ENCODE results near the gene TTC21A. TPM values are rescaled to one million over a fixed set of nuclear protein-coding genes. Genes with fewer than 3 reads are reported as not detected.

The TTC21A gene
- total RNA-seq, 1 experiment from 2014 or later, result 0.95 TPM

DNA sequence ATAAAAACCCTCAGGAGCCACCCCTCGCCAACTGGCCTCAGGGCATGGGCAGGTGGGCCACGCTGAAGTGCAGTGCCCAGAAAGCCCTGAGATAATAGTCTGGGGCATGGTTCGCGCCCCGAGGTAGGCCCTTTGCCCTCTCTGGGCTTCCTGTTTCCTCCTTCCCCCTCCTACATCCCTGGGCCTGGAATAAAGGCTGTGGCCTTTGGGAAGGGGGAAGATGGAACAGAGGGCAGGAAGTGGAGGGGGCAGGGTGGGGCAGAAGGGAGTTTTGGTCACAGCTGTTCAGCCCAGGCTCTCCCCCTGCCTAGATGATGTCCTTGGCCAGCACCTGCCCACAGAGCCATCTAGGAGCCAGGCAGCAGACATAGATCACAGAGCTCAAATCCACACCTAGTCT is 34.6 kb downstream of the TTC21A start:
- DNase-seq (ENCODE audit: low read depth, low spot score), result no peak
- in situ Hi-C loops (cut with HindIII; ENCODE audit: low pct_unique_long_range_greater_than_20kb, low sequenced_read_pairs), result no loop called here

DNA sequence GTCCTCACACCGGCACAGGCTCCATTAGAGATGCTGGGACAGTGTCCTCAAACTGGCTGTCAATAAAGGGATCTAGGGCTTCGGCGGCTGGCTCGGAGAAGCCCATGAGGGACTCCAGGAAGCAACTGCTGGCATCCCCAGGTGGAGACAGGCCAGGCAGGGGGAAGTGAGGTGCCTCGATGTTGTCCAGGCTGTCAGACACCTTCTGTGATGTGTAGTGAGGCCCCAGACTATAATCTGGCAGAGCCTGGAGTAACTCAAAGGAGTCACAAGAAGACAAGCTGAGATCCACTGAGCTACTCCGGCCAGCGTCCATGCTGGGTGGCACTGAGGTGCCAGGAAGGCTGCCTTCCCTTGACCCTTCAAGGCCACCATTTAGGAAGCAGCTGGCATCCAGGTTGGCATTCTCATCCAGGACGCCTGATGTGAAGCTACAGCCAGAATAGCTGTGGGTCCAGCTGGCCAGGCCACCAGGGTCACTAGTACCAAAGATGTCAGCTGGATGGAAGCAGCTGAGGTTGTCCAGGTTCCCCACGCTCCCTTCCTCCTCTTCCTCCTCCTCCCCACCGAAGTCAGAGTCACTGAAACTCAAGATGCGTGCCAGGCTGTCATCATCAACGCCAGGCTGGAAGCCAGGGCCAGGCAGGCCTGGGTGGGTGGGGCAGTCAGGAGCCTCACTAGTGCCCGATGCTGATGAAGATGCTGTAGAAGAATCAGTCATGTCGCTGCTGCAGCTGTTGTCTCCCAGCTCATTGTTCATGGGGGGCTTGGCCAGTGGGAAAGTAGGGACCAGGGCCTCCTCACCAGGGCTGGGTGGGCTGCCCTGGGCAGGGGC is 35.8 kb downstream of the TTC21A start:
- in situ Hi-C loops (cut with HindIII; ENCODE audit: low pct_unique_long_range_greater_than_20kb, low sequenced_read_pairs), result no loop called here
- no peak for DNase-seq (ENCODE audit: low read depth, low spot score)

DNA sequence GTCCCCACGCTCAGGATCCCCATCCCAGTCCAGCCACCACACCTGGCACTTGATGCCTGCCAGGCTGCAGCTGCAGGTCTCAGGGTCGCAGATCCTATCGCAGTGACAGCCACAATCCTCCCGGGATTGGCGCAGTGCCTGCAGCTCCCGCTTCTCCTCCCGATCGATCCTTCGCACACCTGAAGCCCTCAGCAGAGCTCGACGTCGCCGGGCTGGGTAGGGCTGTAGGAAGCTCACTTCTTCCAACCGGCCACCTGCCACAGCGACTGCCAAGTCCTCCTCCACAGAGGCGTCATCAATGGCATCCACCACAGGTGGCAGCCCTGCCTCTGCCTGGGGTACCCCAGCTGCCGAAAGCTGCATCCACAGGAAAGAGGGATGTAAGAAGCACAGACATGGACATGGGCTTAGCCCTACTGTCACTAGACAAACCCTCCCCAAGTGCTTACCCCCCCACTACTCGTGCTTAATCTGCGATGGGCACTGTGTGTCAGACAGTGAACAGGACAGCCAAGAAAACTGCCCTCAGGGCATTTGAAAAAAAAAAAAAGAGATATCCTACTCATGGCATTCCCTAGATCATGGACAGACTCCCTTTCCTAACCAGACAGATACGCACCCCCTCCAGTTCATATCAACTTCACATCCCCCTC is 36.7 kb downstream of the TTC21A start:
- in situ Hi-C loops (cut with HindIII; ENCODE audit: low pct_unique_long_range_greater_than_20kb, low sequenced_read_pairs), result no loop called here
- no peak for DNase-seq (ENCODE audit: low read depth, low spot score)

DNA sequence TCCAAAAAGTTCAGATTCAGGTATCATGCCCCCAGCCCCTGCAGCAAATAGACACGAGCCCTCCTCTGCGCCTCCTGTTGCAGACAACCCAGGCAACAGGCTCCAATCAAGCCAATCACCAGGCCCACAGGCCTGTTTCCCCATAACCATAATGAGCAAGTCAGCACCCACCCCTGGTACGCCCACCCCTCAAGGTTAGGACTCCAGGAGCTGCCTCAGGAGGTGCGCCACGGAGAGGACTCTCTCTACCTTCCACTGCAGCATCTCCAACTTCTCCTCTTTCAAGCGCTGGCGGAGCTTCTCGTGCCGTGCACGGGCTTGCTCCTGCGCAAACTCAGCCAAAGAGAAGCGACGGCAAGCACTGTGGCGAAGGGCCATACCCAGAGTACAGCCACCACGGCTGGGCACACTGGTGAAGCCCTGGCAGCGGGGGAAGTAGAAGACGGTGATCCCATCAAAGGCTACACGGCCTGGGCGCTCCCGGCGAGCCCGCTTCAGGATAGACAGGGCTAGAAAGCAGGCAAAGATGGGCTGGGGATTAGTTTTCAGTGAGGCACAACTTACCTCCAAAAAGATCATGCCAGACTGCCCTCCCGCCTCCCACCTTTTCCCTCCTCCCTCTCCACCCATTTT is 37.4 kb downstream of the TTC21A start:
- DNase-seq (ENCODE audit: low read depth, low spot score), result no peak
- in situ Hi-C loops (cut with HindIII; ENCODE audit: low pct_unique_long_range_greater_than_20kb, low sequenced_read_pairs), result no loop called here

DNA sequence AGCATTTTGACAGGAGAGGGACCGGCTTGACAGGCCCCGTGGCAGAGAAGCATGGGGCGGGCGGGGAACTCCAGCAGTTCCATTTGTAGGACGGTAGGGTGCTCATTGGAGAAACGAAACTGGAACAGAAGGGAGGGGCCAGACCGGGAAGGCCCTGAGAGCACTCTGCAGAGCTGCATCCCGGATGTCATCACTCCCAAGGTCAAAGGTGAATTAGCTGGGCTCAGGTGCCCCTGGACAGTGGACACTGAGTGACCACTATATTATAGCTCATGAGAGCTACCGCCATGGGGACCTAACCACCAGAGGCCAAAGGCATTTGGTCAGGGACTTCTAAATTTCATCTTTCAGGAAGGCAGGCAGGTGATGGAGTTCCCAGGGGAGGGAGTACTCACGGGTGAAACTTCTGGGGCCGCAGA is 38.6 kb downstream of the TTC21A start:
- DNase-seq (ENCODE audit: low read depth, low spot score), result peak; percentile 55
- in situ Hi-C loops (cut with HindIII; ENCODE audit: low pct_unique_long_range_greater_than_20kb, low sequenced_read_pairs), result no loop called here

DNA sequence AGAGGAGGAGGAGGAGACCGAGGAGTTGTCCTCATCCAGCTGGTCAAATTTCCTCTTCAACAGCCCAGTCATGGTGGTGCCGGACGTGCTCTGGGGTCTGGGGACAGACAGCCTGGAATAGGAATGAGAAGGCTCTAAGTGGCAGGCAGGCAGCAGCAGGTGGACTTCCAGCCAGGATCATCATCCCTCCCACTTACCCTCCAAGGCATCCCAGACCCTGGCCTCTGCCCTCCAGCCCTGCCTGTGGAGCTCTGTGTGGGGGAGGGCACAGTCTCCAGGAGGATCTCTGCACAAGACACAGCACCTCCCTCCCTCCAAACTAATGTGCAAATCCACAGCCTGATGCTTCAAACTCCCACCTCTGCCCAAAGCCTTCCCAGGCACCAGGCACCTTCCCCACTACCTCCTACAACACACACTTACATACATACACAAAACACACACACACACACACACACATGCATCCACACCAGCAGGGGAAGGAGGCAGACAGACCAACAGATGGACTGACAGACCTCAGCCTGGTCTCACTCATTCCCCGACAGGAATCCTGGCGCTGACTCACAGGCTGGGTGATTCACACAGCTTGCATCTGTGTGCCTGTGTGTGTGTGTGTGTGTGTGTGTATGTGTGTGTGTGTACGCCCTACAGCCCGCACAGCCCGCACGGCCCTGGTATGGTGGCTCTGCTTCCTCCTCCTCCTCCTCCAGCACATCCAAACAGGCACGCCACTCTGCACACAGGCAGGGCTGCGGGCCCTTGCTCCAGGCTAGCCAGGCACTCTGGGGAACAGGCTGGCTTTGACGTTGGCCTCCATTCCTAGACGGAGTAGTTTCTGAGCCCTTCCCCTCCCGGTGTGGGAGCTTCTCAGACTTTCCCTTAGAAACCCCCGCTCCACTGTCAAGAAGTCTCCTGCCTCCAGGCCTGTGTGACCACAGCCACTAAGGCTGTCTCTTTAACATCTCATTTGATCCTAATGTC is 39.4 kb downstream of the TTC21A start:
- peak; percentile 45 for DNase-seq (ENCODE audit: low read depth, low spot score)
- in situ Hi-C loops (cut with HindIII; ENCODE audit: low pct_unique_long_range_greater_than_20kb, low sequenced_read_pairs), result no loop called here

DNA sequence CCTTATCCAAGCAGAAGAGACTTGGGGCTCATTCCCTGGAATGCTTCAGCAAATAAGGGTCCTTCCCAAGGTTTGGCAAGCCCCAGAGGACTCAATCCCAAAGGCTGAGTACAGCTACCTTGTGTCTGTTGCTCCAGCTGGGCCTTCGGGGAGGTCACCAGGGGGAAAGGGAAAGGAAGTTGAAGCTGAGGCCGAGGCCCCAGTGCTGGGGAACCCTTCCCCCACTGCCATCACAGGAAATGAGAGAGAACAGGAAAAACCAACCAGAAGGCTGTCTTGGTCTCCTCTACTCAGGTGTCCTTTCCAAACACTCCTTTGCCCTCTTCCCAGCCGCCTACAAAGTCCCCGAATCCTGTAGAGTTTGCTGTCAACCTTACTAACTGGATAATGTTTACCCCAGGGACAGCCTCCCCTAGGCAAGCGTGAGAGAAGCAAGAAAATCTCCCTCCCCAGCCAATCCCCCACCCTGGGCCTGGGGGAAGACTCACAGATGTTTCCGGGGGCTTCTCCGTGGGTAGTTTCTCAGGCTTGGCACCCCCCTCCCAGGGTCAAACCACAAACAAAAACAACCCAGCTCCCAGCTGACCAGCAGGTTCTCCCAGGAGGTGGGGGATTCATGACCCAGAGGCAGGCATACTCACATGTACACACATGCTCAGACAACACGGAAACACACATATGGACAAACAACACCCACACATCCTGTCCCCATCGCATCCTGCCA is 40.4 kb downstream of the TTC21A start:
- in situ Hi-C loops (cut with HindIII; ENCODE audit: low pct_unique_long_range_greater_than_20kb, low sequenced_read_pairs), result no loop called here
- DNase-seq (ENCODE audit: low read depth, low spot score), result no peak

DNA sequence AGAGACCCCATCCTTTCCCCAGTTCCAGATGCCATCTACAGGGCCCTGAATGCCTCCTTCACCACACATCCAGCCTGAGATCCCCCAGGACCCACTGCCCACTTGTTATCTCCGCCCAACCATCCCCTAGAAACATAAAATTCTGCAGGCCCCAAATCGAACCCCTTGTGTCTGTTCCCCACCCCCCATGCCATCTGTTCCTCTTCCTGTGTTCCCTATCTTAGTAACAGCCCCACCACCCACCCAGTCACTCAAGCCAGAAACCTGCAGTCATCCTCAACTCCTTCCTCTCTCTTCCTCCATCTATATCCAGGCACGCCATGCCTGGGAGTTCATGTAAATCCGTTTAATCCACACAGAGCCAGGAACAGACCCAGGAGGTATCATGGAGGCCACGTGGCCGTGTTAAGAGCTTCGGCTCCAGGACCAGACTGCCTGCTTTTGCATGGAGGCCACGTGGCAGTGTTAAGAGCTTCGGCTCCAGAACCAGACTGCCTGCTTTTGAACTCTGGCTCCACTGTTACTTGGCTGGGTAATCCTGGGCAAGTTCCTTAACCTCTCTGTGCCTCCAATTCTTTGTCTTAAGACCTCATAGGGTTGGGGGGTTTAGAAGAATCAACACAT is 41.1 kb downstream of the TTC21A start:
- no peak for DNase-seq (ENCODE audit: low read depth, low spot score)
- in situ Hi-C loops (cut with HindIII; ENCODE audit: low pct_unique_long_range_greater_than_20kb, low sequenced_read_pairs), result no loop called here

DNA sequence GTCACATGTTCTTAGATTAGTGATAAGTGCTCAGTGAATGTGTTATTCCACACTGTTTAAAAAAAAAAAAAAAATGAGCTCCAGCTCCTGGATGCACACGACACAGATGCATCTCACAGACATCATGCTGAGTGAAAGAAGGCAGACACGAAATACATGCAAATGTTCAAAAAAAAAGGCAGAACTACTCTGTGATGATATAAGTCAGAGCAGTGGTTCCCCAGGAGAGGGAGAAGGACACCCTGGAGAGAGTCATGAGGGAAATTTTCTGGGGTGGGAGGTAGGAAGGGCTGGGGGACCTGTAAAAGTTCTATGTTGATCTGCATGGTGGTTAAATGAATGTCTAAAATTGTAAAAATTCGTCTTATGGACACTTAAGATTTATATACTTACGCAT is 41.6 kb downstream of the TTC21A start:
- DNase-seq (ENCODE audit: low read depth, low spot score), result no peak
- in situ Hi-C loops (cut with HindIII; ENCODE audit: low pct_unique_long_range_greater_than_20kb, low sequenced_read_pairs), result no loop called here

DNA sequence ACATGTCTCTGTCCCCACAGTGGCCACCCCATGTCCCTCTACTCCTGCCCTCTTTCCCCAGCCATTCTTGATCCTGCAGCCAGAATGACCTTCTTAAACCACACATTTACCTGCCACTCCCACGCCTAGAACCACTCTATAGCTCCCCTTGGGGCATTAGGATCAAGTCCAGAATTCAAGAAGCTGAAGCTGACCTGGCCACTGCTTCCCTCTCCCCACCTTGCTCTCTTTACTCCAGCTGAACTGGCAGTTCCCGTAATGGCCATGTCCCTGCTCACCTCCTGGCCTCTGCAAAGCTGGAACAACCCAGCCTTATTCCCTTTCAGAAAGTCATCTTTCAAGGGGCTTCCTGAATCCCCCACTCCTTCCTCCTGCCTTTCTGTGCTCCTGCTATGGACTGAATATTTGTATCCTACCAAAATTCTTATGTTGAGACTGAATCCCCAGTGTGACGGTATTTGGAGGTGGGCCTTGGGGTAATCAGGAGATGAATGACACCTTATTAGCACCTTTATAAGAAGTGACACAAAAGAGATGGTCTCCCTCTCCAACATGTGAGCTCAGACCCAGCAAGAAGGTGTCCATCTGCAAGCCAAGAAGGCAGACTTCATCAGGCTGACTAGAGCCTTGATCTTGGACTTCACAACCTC is 42.1 kb downstream of the TTC21A start:
- in situ Hi-C loops (cut with HindIII; ENCODE audit: low pct_unique_long_range_greater_than_20kb, low sequenced_read_pairs), result no loop called here

DNA sequence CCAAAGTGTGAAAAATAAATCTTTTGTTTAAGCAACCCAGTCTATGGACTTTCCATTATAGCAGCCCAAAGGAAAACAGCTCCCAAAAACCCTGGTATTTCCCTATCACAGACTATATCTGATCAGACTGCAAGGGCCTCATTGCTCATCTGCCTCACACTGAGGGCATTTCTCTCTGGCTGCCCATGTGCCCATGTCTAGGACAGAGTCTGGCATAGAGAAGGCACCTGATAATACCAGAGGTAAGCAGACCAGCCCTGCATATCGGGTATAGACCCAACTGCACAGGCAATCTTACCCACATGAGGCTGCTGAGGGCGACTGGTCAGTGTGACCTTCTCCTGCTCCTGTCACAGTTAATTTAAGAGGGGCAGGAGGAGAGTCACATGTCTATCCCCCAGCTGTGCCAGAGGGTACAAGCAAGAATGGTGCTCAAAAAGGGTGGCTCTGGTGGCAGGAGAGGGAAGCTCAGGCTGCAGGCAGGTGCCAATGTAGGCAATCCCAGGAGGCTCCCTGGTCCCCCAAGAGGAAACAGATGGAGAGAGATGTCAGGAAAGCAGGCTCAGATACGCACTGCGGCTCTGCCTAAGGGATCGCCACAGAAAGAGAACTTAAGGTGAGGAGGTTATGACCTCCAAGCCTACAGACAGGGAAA is 42.8 kb downstream of the TTC21A start:
- no peak for DNase-seq (ENCODE audit: low read depth, low spot score)
- in situ Hi-C loops (cut with HindIII; ENCODE audit: low pct_unique_long_range_greater_than_20kb, low sequenced_read_pairs), result no loop called here

More for the DNA sequence above, 42.1 kb downstream of the TTC21A start:
- no peak for DNase-seq (ENCODE audit: low read depth, low spot score)

DNA sequence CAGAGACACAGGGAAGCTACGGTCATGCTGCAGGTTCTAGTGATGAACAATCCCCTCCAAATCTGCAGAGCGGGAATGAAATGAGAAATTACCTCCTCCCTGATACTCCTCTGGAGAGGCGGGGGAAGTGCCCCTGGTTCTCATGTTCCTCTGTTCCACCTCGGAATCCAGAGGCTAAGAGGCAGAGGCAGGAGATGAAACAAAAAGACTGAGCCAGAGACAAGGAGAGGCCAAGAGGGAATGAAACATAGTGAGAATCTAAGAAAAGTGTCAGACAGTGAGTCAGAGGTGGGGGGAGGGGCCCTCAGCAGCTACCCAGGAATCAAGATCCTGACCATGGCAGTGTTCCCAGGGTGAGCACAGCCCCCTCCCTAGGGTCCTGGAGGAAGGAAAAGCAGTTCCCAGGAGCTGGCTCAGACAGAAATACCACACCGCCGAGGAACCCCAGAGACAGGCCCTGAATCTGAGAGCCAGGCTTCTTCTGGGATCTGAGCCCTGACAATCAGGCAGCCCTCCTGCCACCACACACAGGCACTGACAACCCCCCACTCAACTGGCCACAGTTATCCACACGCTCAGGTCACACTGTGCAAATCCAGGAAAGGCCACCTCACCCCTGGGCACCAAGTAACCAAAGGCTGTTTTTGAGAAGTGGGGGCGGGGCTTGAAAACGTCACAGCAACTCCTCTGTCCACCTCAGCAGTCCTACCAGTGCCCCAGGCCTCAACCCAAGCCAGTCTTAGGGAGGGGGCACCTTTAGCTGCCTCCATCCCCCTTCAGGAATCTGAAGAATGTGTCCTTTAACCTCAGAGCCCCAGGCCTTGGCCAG is 43.5 kb downstream of the TTC21A start:
- in situ Hi-C loops (cut with HindIII; ENCODE audit: low pct_unique_long_range_greater_than_20kb, low sequenced_read_pairs), result no loop called here
- DNase-seq (ENCODE audit: low read depth, low spot score), result peak; percentile 51

DNA sequence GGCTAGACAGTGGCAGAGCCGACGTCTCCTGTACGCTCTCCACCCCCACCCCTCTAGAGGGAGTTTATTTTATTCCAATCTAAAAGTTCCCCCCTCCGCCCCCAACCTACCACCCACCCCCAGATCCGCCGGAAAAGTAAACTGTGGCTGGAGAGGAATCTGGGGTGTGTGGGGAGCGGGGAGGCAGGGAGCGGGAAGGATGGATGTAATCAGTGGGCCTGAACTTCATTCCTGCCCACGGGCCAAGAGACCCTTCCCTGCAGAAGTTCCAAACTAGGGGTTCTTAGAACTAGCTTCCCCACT is 46.4 kb downstream of the TTC21A start:
- DNase-seq (ENCODE audit: low read depth, low spot score), result no peak
- in situ Hi-C loops (cut with HindIII; ENCODE audit: low pct_unique_long_range_greater_than_20kb, low sequenced_read_pairs), result no loop called here

DNA sequence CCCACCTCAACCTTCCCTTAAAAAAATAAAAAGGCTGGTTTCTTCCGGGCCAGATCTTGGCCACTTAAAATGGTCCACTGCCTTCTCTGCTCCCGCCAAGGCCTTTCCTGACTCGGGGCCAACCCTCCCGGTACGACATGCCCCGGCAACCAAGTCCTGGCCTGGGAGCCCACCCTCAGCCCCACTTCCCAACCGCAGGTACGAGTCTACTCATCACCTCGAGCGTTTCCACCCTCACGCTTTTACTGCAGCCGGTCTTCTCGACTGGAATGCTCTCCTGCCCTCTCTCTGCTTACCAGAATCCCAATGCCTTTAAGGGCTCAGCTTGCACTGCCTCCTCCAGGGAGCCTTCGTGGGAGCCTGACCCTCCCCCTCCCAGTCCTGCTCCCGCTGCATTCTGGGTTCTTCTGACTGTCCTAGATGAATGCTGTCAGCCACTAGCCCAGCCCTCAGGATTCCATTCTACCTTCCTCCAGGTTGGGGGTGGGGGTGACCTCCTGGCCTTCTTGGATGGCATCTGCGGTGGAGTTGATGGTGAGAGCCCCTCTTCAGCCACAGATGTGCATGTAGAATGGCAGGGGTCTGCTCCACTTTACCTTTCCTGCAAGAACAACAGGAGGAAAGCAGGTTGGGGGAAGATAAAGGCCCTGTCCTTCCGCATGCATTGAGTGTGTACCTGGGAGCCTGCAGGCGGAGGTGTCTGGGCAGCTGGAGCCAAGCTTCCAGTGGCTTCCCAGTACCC is 47.0 kb downstream of the TTC21A start:
- peak; percentile 38 for DNase-seq (ENCODE audit: low read depth, low spot score)

DNA sequence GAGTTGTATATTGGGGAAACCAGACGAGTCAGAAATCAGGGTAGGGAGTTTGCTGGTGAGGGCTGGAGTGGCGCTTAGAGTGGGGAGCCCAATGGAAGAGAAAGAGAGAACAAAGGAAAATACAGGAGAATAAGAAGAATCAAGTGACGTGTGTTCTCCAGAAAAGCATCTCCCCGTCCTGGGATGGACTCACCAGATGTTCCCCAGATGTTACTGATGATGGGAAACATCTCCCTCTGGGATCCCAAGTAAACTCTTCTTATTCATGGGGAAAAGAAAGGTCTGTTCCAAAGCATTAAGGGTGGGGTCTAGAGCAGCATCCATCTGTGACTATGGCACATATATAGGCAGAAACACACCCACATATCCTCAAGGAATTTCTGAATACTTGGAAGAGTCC is 48.9 kb downstream of the TTC21A start:
- no peak for DNase-seq (ENCODE audit: low read depth, low spot score)
- in situ Hi-C loops (cut with HindIII; ENCODE audit: low pct_unique_long_range_greater_than_20kb, low sequenced_read_pairs), result no loop called here

More for the DNA sequence above, 47.0 kb downstream of the TTC21A start:
- in situ Hi-C loops (cut with HindIII; ENCODE audit: low pct_unique_long_range_greater_than_20kb, low sequenced_read_pairs), result no loop called here

Data from SK-MEL-5 (cell line).